Stimulated activated CD4-positive, alpha-beta T cell treated with anti-CD3 and anti-CD28 coated beads, Interleukin-12 subunit alpha, Interleukin-12 subunit beta, amount 100 ng/mL, for 48 hours (primary cell): ENCODE results near the gene RASSF6.
"Not testable (repeated sequence)": the region's sequence is repeated elsewhere in the genome, so short reads cannot be mapped to it uniquely, and the experiment has no call there.

Source experiments
- DNase-seq, 3 donors: peaks; one replicate each; pipeline ENCODE4 v3.0.0-alpha.2; 2020; ENCODE audit warnings: low read depth in 2 of 3, low spot score in 1 of 3

Gene RASSF6

GRCh38 chr4:73613130-73613529 lies 7.1 kb downstream of the RASSF6 start:
- no peak for DNase-seq

DNA sequence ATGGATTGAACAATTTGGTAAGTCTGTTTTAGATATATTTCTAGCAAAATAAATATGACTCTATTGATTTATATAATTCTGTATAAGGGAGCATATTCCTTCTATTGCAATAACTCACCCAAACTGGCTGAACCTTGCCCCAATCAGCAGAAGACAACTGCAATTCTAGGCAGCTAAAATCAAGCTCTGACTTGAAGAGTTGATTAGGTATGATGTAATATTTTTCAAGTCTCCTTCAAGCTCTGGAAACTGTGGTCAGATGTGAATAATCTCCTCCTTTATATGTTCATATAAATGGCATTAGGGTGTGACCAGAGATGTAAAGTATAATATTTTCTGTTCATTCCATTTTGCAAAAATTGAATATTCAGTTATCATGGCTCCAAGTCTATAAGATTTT lies 8.2 kb downstream of the RASSF6 start:
- no peak for DNase-seq

GRCh38 chr4:73609706-73610105 lies 10.5 kb downstream of the RASSF6 start:
- no peak for DNase-seq

GRCh38 chr4:73608689-73609594 lies 11.3 kb downstream of the RASSF6 start:
- no peak for DNase-seq

DNA sequence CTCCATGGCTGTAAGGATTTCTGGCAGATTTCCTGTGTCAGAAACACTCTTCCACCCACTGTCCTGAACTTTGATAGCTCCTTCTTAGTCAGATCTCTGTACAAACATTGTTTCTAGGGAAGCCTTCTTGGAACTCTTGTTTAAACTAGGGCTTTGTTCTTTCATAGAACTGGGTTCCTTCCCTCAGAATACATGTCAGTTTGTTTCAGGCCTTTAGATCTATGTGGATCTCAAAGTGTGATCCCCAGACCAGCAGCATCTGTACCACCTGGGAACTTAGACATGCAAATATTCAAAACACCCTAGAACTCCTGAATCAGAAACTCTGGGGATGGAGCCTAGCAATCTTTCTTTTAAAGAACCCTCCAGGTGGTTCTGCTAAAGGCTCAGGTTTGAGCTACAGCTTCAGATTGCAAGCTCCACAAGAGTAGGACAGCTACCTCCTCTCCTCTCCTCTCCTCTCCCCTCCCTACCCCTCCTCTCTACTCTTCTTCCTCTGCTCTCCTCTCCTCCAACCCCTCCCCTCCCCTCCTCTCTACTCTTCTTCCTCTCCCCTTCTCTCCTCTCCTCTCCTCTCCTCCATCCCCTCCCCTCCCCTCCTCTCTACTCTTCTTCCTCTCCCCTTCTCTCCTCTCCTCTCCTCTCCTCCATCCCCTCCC lies 12.7 kb downstream of the RASSF6 start:
- DNase-seq = no peak

DNA sequence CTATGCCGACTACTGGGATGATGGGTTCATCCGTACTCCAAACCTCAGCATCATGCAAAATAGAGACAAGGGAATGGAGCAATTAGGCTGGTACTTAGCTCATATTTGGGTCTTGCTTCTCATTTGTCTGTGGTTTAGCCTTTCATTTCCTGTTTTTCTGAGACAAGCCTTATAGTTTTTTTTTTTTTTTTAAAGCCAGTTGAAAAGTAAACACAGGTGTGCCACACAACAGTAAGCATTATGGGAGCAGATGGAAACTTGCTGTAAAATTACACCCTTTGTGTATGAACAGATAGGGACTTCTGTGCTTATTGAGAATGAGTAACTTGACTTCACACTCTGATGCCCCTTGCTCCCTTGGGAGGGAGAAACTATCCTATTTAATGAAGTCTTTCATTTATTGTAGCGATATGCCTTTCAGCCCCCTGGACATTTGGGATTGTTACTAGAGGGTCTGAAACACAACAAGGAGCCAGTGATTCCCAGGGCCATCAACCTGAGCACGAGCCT lies 13.7 kb downstream of the RASSF6 start:
- no peak for DNase-seq

GRCh38 chr4:73603854-73604584 lies 16.2 kb downstream of the RASSF6 start:
- no peak for DNase-seq

DNA sequence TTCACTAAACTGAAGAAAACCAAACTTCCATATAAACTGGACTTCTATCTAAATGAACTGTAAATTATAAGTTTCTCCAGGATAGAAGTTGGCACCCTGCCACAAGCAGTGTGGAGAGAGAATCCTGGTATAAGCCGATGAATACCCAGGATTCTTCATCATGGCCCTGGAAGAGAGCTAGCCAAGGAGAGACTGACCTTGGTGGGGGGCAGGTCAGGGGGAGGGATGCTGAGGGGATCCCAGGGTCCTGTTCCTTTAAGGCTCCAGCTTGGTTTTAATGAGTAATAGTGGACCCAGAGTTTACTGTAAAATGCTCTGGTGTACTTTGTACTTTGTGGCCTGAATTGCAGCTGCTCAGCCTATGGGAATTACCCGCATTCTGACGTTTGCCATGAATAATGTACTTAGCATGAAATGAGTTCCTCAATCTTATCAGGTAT lies 16.9 kb downstream of the RASSF6 start:
- no peak for DNase-seq

GRCh38 chr4:73600954-73601353 lies 19.3 kb downstream of the RASSF6 start:
- DNase-seq = no peak

DNA sequence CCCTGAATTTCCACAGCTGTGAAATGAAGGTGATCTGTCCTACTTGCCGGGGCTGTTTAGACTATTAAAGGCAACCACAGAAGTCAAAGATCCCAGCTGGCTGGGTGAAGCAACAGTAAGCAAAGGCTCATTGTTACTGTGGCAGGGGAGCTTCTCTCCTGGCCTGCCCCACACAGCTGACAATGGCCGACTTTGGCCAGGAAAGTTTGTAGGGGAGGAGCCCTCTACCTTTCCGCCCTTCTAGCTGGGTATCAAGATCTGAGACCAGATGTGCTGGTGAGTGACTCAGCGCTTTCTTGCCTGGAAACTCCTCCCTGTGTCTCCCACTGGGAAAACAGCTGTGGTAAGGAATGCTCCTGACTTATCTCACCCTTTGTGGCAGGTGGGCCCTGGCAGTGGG lies 21.1 kb downstream of the RASSF6 start:
- DNase-seq = no peak

DNA sequence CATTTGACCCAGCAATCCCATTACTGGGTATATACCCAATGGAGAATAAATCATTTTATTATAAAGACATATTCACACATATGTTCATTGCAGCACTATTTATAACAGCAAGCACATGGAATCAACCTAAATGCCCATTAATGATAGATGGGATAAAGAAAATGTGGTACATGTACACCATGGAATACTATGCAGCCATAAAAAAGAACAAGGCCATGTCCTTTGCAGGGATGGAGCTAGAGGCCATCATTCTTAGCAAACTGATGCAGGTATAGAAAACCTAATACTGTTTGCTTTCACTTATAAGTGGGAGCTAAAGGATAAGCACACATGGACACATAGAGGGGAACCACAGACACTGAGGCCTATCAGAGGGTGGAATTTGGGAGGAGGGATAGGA lies 22.6 kb downstream of the RASSF6 start:
- no peak for DNase-seq

DNA sequence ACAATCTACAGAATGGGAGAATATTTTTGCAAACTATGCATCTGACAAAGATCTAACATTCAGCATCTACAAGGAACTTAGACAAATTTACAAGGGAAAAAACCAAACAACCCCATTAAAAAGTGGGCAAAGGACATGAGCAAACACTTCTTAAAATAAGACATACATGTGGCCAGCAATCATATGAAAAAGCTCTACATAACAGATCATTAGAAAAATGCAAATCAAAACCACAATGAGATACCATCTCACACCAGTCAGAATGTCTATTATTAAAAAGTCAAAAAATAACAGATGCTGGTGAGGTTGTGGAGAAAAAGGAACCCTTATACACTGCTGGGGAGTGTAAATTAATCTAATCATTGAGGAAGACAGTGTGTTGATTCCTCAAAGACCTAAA lies 23.1 kb downstream of the RASSF6 start:
- DNase-seq = not testable (repeated sequence)

GRCh38 chr4:73596001-73596400 lies 24.2 kb downstream of the RASSF6 start:
- DNase-seq = no peak

DNA sequence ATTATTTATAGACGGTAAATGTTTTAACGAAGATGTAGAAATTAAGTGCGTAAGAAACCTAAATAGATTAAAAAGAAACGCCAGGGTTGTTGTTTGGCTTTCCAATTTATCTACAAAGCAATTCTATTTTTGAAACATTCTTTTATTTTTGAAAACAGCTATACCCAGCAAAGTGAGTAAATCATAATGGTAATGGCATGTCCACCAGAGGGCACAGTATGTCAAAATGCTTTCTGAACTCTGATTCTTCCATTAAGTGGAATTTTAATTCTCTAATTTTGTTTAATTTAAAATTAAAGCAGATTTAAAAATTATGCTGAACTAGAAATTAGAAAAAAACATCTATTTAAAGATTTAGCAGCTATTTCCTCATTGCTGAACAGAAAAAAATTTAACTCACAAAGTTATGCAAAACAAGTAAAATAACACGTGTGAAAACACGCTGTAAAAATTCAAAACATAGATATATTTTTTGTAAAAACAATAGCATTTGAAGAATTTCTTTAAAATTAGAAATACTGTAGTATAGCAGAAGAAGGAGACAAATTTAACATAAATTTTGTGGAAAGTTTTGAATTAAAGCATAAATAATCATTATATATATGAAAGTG lies 26.5 kb downstream of the RASSF6 start:
- no peak for DNase-seq

- DNase-seq = no peak
Observed at GRCh38 chr4:73589887-73590801, 30.1 kb downstream of the RASSF6 start.

GRCh38 chr4:73589261-73589847 lies 30.9 kb downstream of the RASSF6 start:
- DNase-seq = no peak

- DNase-seq = no peak
Observed at GRCh38 chr4:73588613-73589012, 31.6 kb downstream of the RASSF6 start.

GRCh38 chr4:73586666-73587065 lies 33.6 kb downstream of the RASSF6 start:
- DNase-seq = no peak

GRCh38 chr4:73586040-73586439 lies 34.2 kb downstream of the RASSF6 start:
- no peak for DNase-seq

- no peak for DNase-seq
Observed at GRCh38 chr4:73585345-73585744, 34.9 kb downstream of the RASSF6 start.
